Measurements from ENCODE around the gene FOXK1. TPM values are rescaled to one million over a fixed set of nuclear protein-coding genes. Genes with fewer than 3 reads are reported as not detected.
A peak's percentile ranks its signal among the peaks of the same experiment; 100 is the strongest.

The FOXK1 gene
- total and polyA plus RNA-seq, 2 of the 13 experiments (the other 11 are each of a cell fraction or from before 2014, with no cell fraction given) = 4.6 to 8.8 TPM

GRCh38 chr7:4712281-4713182 is 30.4 kb downstream of the FOXK1 start (continued):
- TF ChIP-seq THRA (CRISPR knock-in tag; IDR thresholded peaks at IDR 0.05; ENCODE audit: borderline replicate concordance) (peak; percentile 23; the same call in 1 of the 2 replicates), TERF1 (CRISPR knock-in tag; IDR thresholded peaks at IDR 0.05) (no peak), GTF2F1 (IDR thresholded peaks at IDR 0.05; ENCODE audit: low read length) (no peak), NFIC (IDR thresholded peaks at IDR 0.05; ENCODE audit: low read length) (no peak), GATAD2A (CRISPR knock-in tag; IDR thresholded peaks at IDR 0.05) (peak; percentile 80), RBM39 (IDR thresholded peaks at IDR 0.05; ENCODE audit: low read depth, low read length, poor library complexity, severe bottlenecking) (no peak), NBN (conservative IDR thresholded peaks at IDR 0.05) (no peak), RORA (CRISPR knock-in tag; IDR thresholded peaks at IDR 0.05) (no peak), ASH2L (IDR thresholded peaks at IDR 0.05; ENCODE audit: insufficient read length, low read depth, low read length) (no peak), FOXA1 (IDR thresholded peaks at IDR 0.05) (no peak), FOXA1 (CRISPR knock-in tag; IDR thresholded peaks at IDR 0.05) (peak; percentile 50), ISL2 (CRISPR knock-in tag; IDR thresholded peaks at IDR 0.05) (no peak), FOXO4 (CRISPR knock-in tag; conservative IDR thresholded peaks at IDR 0.05) (no peak), ZNF777 (CRISPR knock-in tag; IDR thresholded peaks at IDR 0.05) (no peak), ZNF281 (CRISPR knock-in tag; IDR thresholded peaks at IDR 0.05; ENCODE audit: borderline replicate concordance) (no peak), RARG (CRISPR knock-in tag; IDR thresholded peaks at IDR 0.05; ENCODE audit: low read depth) (no peak)
- TF ChIP-seq, protein P1, sequence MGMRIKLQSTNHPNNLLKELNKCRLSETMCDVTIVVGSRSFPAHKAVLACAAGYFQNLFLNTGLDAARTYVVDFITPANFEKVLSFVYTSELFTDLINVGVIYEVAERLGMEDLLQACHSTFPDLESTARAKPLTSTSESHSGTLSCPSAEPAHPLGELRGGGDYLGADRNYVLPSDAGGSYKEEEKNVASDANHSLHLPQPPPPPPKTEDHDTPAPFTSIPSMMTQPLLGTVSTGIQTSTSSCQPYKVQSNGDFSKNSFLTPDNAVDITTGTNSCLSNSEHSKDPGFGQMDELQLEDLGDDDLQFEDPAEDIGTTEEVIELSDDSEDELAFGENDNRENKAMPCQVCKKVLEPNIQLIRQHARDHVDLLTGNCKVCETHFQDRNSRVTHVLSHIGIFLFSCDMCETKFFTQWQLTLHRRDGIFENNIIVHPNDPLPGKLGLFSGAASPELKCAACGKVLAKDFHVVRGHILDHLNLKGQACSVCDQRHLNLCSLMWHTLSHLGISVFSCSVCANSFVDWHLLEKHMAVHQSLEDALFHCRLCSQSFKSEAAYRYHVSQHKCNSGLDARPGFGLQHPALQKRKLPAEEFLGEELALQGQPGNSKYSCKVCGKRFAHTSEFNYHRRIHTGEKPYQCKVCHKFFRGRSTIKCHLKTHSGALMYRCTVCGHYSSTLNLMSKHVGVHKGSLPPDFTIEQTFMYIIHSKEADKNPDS (CRISPR knock-in tag; IDR thresholded peaks at IDR 0.05) = 0 out of 2 replicates have a peak, but pooled peaks have one; percentile 36
- TF ChIP-seq, protein P2, sequence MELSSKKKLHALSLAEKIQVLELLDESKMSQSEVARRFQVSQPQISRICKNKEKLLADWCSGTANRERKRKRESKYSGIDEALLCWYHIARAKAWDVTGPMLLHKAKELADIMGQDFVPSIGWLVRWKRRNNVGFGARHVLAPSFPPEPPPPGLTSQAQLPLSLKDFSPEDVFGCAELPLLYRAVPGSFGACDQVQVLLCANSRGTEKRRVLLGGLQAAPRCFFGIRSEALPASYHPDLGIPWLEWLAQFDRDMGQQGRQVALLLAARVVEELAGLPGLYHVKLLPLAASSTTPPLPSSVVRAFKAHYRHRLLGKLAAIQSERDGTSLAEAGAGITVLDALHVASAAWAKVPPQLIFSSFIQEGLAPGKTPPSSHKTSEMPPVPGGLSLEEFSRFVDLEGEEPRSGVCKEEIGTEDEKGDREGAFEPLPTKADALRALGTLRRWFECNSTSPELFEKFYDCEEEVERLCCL (CRISPR knock-in tag; IDR thresholded peaks at IDR 0.05; ENCODE audit: borderline replicate concordance) = no peak

All from HepG2 (cell line).